ENCODE measurements around the gene MREG.
A peak's percentile ranks its signal among the peaks of the same experiment; 100 is the strongest.
"Not testable (repeated sequence)": the region's sequence is repeated elsewhere in the genome, so short reads cannot be mapped to it uniquely, and the experiment has no call there.

The MREG gene

DNA sequence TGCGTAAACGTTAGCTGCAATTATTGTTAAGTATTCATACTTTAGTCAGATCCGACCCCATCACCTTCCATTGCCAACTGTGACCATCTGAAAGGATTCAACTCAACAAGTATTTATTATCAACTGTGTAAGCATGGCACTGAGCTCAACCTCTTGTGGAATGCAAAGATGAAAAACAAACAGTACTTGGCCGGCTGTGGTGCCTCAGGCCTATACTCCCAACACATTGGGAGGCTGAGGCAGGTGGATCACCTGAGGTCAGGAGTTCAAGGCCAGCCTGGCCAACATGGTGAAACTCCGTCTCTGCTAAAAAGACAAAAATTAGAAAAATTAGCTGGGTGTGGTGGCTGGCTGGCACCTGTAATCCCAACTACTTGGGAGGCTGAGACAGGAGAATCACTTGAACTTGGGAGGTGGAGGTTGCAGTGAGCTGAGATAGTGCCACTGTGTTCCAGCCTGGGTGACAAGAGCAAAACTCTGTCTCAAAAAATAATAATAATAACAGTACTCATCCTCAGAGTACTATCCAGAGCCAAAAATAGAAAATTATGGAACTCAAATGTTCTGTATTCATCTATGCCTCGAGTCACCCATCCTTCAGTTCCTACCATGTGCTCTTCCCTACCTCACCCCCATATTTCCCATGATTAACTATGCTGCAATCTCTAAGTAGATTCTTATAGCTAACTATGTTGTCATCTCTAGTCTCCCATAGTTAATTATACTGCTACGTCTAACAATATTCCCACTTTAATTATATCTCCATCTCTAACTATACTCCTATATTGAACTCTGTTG is 8.6 kb upstream of the MREG start:
- no peak for FAIRE-seq
- no peak for DNase-seq (ENCODE audit: low spot score)

DNA sequence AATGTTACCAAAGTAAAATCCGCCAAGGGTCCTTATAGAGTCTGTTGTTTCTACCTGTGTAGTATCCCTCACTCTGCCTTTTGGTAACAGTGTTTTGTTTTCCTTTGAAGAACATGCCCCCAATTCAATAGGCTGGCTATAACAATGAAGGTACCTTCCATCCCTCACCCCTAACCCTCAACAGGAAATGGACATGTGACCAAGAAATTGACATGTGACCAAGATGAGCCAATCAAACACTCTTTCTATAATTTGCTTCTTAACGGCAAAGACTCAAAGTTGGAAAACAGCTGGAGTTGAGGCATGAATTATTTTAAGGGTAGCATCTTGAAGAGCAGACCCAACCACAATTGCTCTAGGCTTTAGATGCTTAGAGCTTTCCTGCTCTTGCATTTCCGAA is 5.4 kb upstream of the MREG start:
- DNase-seq (ENCODE audit: low spot score) (no peak), FAIRE-seq (no peak)

DNA sequence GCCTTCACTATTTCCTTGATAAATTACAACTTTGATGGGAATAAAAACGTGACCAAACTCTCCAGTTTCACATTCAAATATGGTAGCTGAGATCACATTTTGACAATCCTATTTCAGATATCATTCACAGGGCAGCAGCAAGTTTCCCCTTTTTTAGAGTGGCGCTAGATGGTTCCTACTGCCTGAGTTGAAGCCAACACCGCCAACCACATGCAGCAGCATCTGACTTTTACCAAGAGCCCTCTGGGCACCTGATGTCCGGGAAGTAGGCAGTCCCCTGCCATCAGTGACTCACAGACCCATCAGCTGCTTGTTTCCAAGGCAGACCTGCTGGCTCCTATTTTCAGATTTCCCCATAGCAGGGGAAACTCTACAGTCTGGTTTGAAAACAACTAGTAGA is 4.0 kb upstream of the MREG start:
- peak; percentile 24 for DNase-seq (ENCODE audit: low spot score)
- no peak for FAIRE-seq

DNA sequence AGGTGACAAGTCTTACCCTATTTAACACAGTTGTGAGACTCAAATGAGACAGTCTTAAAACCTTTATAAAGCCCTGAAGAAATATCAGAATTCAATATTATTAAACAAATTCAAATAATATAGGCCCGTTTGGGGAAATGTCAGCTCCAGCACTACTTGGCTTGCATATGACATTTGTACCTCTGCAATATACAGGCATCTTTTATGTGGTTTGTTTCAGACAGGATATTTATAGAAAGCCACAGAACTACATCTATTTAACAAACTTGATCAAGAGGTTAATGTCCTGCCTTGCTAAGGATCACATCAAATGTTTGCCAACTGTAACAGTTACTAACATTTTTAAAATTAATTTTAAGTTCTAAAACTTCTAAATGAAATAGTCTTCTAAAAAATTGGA is 3.2 kb upstream of the MREG start:
- FAIRE-seq (no peak), DNase-seq (ENCODE audit: low spot score) (no peak)

DNA sequence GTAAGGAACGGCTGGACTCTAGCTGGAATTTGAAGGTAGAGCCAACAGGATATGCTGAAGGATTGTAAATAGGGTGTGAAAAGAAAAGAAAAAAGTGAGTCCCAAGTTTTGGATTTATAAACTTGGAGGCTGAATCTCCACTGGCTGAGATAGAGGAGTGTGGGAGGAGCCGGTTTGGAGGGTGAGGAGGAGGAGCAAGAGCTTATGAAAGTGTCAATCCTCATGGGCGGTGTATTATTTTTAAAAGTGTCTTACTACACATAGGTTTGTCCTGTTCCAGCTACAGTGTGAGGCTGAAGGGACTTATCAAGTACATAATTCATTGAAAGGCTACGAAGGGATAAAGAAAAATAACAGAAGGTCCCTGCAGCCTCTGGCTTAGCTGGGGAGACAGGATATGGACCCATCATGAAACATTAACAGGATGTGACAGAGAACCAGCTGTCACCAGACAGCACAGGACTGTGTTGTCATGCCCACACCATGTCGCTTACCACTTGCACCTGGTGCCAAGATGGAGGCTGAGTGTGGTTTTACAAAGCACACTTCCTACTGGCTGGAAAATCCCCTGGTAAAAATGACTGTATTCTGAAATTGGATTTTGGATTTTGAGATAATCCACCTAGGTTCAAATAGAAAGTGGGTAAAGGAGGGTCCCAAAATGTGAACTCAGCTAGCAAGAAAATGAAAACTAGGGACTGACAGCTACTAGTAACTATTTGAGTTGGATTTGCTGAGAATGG is 2.5 kb upstream of the MREG start:
- DNase-seq (ENCODE audit: low spot score) (no peak), FAIRE-seq (no peak)

DNA sequence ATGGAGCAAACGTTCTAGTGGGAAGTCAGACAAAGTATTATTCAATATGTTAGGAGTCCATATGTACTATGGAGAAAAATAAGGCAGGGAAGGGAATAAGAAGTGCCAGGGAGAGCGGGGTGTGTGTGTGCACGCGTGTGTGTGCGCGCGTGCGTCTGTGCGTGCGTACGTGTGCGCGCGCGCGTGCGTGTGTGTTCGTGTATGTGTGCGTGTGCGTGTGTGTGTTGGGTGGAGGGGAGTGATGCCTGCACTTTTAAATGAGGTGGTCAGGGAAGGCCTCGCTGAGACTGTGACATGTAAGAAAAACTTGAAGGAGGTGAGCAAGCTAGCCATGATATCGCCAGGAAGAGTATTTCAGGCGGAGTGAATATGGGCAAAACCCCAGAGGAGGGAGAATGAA is 1.6 kb upstream of the MREG start:
- no peak for FAIRE-seq

DNA sequence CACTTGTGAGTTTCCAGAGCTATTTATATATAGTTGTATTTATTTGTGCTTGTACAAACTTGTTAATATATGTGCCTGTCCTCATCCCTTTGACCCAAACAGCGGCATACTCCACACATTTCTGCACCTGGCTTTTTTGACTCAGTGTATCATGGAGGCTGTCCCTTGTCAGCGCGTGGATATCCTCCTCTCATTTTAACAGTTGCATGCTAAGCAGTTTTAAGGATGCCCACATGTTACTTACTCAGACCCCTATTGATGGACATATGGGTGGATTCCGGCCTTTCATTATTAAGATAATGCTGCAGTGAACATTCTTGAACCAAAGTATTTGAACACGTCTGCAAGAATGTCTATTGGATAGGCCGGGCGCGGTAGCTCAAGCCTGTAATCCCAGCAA is 655 bp upstream of the MREG start:
- DNase-seq (ENCODE audit: low spot score): no peak
- no peak for FAIRE-seq

More for the DNA sequence above, 1.6 kb upstream of the MREG start:
- no peak for DNase-seq (ENCODE audit: low spot score)

DNA sequence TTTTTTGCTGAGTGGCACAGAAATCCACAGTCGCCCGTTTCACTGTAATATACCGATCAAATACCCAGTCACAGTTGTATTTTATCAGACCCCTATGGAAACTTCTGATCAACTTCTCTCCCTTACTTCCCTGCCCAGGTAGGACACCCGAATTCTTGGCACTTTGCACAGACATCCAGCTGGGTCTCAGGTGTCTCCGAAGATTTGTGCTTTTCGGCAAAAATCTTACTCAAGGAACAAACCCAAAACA is 596 bp downstream of the MREG start:
- DNase-seq (ENCODE audit: low spot score) (no peak), FAIRE-seq (no peak)

DNA sequence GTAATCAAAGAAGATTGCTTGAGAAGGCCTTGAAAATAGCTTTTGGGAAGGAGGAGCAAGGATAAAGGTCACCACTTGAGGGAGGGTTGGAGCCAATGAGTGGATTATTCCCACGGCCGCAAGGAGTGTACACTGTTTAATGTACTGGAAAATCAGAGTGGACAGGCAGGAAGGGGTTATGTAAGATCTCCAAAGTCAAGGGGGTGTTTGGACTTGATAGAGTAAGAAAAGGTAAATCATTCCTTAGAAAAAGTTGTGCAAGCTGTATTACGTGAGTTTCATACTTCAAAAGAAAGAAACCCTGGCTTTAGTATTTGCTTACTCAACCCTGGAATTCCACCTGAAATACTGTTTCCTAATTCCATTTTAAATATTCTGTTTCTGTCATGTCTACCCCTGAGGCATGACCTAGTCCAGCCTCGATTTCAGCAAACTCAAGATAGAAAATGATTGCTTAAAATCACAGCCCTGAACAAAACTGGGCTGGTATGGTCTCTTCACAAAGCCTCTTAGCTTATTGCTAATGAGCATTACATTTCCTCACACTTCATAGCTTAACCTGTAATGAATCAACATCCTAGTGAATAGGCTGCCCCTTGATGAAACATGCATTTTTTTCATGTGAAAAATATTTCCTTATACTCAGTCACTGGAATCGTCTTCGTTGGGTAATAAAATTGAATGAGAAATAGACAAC is 1.1 kb downstream of the MREG start:
- FAIRE-seq: peak; percentile 87
- peak; percentile 74 for DNase-seq (ENCODE audit: low spot score)

DNA sequence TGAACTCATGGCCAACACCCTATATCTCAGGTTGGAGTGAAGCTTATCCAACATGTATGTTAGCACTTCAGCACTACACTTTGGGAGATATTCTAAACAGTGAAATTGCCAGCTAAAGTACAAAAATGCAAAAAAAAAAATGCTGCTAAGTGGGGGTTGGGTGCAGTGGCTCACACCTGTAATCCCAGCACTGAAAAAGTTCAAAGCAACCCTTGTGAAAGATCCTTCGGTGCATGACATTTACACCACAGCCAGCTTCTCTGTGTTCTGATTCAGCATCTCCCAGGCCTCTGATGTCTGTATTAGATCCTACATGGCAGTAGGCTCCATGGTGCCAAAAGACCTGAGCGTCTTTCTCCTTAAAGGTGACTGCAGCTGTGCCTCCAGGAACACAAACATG is 4.1 kb downstream of the MREG start:
- FAIRE-seq: not testable (repeated sequence)

DNA sequence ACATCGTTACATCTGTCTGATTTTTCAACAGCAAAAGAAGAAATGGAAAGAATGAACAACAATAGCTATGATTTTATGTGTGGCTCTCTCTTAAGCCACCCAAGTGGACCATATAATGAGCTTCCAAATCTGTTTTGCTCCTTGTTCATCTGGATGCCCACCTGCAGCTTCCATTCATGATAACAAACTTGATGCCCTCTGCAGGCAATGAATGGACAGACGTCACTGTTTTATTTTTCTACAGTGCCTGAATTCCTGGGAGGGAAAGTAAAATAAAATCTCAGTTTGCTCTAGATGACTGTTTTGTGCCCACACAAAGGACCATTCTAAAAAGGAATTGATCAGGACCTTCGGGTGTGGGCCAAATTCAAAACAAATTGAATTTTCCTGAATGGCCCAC is 5.0 kb downstream of the MREG start:
- DNase-seq (ENCODE audit: low spot score): no peak

More for the DNA sequence above, 4.1 kb downstream of the MREG start:
- not testable (repeated sequence) for DNase-seq (ENCODE audit: low spot score)

DNA sequence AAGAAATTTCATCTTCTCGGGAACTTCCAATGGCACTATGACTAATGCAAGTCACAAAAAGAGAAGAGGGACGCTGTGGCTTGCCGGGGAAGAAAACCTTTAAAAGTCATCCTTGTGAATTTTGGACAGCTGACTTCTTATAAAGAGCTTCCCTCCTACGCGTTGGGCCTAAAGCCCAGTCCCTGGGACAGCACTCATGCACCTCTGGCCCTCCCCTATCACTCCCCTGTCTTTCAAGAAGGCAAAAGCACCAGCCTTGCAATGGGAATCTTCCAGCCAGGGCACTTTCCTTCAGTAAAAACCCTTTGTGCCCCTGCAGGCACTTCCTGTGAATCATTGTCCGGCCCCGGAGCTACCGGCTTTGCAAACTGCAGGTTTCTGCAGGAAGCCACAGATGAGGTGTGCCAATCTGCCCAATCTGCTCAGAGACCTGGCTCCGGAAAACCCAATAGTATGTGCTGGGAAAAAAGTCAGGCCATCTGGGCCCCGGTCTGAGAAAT is 7.1 kb downstream of the MREG start:
- FAIRE-seq (no peak), DNase-seq (ENCODE audit: low spot score) (peak; percentile 11)

More for the DNA sequence above, 5.0 kb downstream of the MREG start:
- FAIRE-seq: no peak

DNA sequence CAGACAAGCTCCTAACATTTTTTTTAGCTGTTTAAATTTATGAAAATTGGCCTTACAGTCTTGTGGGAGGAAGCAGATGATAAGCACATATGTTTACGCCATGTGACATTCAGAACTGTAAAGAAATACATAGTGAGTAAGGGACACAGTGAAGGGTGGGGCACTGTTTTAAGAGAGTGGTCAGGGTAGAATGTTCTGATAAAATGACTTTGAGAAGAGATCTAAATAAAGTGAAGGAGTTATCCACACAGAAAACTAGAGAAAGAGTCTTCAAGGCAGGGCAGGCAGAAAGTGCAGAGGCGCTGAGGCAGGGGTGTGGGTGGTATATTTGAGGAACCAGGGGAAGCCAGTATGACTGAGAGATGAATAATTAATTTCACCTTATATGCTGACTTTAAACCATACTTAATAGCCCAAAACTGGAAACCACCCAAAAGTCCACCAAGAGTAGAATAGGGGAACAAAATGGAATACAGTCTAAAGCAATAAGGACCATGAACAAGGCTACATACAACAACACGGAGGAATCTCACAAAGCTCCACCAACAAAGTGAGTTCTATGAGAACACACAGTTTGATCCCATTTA is 8.6 kb downstream of the MREG start:
- DNase-seq (ENCODE audit: low spot score): no peak

DNA sequence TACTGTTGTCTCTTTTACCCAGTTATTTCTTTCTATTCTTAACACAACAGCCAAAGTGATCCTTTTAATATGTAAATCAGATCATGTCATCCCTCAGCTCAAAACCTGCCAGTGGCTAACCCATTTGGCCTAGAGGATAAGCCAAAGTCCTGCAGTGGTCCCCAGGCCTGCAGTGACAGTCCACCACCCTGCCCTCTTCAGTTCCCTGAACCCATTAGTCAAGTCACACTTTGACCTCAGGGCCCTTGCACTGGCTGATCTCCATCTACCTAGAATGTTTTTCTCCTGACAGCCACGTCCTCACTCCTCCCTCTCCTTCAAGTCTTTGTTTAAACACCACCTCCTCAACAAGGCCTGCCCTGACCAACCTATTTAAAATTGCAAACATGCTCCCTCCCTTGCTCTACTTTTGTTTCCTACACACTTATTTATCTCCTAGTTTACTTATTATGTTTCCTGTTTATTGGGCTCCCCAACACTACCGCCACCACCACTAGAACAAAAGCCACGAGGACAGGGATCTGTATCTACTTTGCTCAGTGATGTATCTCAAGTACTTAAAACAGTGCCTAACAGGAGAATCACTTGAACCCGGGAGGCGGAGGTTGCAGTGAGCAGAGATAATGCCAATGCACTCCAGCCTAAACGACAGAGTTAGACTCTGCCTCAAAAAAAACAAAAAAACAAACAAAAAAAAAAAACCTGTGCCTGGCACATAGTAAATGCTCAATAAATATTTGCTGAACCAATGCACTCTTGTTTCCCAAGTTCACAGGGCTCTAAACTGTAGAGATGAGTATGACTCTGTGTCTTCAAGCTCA is 9.3 kb downstream of the MREG start:
- DNase-seq (ENCODE audit: low spot score) (no peak), FAIRE-seq (no peak)

More for the DNA sequence above, 8.6 kb downstream of the MREG start:
- FAIRE-seq: no peak

DNA sequence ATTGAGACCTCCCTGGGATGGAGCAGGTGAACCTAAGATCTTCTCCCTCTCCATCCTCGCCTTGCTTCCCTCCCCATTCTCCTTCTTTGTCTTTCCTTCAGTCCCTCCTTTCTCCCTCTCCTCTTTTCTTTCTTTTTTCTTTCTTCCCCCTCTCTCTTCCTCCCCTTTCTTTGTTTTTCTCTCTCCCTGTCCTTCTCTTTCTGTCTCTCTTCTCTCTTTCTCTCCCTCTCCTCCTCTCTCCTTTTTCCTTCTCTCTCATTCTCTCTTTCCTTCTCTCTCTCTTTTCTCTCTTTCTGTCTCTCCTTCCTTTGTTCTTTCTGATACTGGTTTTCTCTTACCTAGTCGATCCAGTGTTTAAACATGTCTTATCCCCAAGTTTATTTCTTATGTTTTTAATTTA is 10.7 kb downstream of the MREG start:
- no peak for FAIRE-seq
- DNase-seq (ENCODE audit: low spot score): no peak

DNA sequence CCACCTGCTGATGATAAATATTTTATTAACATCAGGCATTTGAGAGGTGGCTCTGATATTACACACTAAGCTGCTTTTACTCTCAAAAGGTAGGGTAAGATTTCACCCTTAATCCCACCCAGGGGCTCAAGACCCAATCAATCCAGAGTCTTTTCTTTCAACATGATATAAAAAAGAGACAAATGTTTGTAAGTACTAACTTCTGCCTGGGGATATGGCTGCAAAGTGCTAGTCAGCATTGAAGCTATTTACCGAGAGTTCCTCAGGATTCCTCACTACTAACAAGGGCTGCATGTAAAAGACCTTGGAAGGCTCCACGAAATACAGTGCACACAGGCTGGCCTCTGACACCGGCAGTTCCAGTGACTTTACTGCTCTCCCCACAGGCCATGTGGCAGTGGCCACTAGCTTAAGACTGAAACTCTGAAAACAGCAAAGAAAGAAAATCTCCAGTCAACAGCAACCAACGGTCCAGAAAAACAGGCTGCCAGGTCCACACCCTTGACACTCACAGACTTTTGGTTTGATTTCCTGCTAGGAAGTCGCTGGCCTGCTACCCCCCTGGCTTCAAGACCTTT is 11.2 kb downstream of the MREG start:
- FAIRE-seq (no peak), DNase-seq (ENCODE audit: low spot score) (no peak)

DNA sequence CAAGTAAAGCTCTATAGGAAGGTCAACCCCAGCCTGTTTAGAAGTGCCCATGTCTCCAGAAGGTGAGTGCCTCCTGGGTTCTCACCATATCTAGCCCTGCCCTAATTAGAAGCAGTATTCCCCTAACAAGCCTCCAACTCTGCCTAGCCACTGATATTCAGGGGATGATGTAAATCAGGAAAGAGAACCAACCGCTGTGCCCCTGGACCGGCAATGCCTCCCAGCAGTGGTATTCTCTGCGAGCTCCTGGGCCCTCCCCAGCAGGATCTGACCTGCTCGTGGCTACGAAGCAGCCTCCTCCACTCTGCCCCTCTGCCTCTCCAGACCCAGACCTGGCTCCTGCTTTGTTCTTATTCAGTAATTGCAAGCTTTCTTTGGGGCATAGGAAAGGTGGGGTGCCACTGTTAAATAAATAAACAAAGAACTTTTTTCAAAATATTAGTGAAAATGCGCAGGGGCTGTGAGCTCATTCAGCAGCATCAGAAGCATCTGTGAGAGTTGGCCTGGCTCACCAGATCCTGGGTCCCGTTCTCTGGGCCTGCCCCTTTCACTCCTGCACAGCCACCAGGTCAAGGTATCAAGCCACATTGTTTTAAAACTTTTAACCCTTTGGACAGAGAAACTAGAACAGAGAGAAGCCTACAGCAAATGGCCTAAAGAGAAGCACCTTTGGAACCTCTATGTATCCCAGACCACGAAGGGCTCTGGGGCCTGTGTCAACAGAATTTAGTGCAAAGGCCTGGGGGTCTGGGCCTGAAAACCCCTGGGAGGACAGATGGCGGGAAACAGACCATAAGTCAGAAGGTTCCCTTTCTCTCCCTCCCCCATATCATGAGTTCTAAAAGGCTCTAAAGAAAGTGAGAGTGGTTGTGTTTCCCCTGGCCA is 11.9 kb downstream of the MREG start:
- DNase-seq (ENCODE audit: low spot score) (no peak), FAIRE-seq (no peak)

DNA sequence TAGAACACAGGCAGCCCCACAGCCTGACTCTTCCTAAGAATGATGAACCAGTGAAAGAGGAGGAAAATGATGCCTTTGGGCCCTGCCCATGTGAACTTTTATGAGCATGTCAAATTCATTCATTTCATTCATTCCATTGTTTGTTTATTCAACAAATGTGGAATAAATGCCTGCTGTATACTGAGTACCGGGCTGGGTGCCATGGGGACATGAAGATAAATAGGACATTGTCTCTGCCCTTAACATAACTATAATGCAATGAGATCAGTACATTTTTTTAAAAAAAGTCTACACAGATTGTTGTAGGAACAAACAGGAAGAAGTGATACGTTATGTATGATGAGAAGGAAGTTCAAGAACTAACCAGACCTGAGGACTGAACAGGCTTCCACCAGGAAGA is 14.7 kb downstream of the MREG start:
- DNase-seq (ENCODE audit: low spot score): no peak
- no peak for FAIRE-seq

DNA sequence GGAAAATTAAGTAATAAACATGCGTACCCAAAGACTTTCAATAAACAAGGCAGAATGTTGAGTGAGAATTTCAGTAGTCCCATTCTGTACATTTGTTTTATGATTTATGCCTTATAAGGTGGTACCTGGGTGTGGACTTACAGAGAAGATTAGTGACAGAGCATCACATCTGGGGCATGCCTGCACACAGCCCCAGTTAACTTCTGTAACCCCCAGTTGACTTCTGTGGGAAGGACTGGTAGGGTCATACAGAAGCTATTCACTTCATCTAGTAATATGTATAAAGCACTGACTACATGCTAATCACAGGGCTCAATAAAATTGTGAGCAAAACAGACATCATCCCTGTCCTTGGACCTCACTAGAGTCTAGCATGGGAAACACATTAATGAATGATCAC is 16.1 kb downstream of the MREG start:
- FAIRE-seq: no peak

DNA sequence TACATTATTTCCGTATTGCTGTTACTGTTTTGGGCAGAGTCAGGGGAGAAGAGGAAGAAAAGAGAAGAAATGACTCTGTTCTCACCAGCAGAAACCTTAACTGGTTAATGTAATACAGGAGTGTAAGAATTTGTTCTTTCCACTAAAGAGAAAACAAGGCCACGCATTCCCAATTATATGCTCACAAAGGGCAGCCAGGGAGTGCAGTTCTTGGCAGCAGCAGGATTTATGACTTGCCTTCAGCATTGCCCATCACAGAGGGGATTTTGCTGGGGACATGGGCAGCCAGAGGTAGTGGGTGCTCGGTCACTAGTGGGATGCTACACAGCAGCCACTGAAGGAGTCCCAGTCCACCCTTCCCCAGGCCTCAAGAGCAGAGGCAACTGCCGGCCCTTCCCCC is 18.4 kb downstream of the MREG start:
- FAIRE-seq (no peak), DNase-seq (ENCODE audit: low spot score) (no peak)

More for the DNA sequence above, 16.1 kb downstream of the MREG start:
- DNase-seq (ENCODE audit: low spot score): no peak

Data from RCC 7860 (cell line).